ENCODE measurements around the gene CDC40. TPM values are rescaled to one million over a fixed set of nuclear protein-coding genes. Genes with fewer than 3 reads are reported as not detected.

CDC40 gene
- total and polyA plus RNA-seq, 7 donors = 8.5 to 27.7 (median 13.9) TPM

DNA sequence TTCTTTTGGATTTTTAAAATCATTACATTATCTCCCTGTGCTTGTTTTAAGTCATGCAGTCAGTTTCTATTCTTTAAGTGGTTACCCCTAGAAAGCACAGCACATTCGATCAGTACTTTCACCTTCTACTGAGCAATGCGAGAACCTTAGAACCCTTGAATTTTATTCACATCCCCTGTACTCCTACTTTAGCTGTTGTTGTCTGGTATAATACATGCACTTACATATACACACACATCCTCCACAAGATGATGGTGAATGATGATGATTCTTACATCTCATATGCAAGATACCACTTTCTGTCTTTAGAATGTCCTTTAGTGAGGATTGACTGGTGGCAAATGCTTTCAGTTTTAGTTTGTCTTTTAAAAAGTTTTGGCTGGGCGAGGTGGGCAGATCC, 5.7 kb downstream of the CDC40 start:
- TF ChIP-seq, protein P1, sequence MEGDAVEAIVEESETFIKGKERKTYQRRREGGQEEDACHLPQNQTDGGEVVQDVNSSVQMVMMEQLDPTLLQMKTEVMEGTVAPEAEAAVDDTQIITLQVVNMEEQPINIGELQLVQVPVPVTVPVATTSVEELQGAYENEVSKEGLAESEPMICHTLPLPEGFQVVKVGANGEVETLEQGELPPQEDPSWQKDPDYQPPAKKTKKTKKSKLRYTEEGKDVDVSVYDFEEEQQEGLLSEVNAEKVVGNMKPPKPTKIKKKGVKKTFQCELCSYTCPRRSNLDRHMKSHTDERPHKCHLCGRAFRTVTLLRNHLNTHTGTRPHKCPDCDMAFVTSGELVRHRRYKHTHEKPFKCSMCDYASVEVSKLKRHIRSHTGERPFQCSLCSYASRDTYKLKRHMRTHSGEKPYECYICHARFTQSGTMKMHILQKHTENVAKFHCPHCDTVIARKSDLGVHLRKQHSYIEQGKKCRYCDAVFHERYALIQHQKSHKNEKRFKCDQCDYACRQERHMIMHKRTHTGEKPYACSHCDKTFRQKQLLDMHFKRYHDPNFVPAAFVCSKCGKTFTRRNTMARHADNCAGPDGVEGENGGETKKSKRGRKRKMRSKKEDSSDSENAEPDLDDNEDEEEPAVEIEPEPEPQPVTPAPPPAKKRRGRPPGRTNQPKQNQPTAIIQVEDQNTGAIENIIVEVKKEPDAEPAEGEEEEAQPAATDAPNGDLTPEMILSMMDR (IDR thresholded peaks at IDR 0.05) = no peak

DNA sequence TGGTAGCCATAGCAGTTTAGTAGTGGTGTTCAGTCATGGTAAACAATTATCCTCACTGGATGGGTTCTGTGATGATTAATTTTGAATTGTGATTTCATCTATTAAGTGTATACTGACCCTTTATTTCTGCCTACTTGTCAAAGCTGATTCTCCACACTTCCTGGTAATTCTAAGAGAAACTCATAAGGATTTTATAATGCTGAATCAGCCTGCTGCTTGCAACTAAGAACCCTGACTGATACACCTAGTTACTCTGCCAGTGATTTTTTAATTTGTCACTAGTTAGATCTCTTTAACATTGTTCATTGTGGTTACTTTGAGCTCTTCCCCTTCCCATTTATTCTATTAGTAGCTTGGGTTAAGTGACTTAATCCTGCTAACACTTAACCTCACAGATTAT, 8.6 kb downstream of the CDC40 start:
- intact Hi-C loops (cut with DNase I) = no loop called here
- TF ChIP-seq, protein P1 (IDR thresholded peaks at IDR 0.05) = no peak
- Histone ChIP-seq H3K4me1 (peaks cover 14% of the 10 kb centered on the region), H3K36me3 (ENCODE audit: insufficient read depth in 1 of 2, low read depth in 1 of 2) (peaks cover 0 to 8% of the 10 kb centered on the region in 2 donors), H3K9me3 (no peaks in the 10 kb centered on the region), H3K27me3 (ENCODE audit: insufficient read depth in 3 of 3, low read length in 2 of 3) (no peaks in the 10 kb centered on the region), H3K27ac (no peak overlapping the region), H3K4me3 (no peak overlapping the region)
- ATAC-seq = no peak
- no peak for DNase-seq

More for the DNA sequence above, 5.7 kb downstream of the CDC40 start:
- no peaks in the 10 kb centered on the region for H3K9me3 ChIP-seq
- H3K27ac ChIP-seq = no peak overlapping the region
- no peaks in the 10 kb centered on the region for H3K27me3 ChIP-seq (ENCODE audit: insufficient read depth in 3 of 3, low read length in 2 of 3)
- H3K4me1 ChIP-seq = peaks cover 34% of the 10 kb centered on the region
- DNase-seq = no peak
- 89 to 98% (median 91%) methylated on average over 3 of the region's 3 CpGs for WGBS, 3 donors
- no peak overlapping the region for H3K4me3 ChIP-seq
- ATAC-seq = no peak
- H3K36me3 ChIP-seq (ENCODE audit: insufficient read depth in 1 of 2, low read depth in 1 of 2) = no peaks in the 10 kb centered on the region
- intact Hi-C loops (cut with DNase I) = no loop called here

DNA sequence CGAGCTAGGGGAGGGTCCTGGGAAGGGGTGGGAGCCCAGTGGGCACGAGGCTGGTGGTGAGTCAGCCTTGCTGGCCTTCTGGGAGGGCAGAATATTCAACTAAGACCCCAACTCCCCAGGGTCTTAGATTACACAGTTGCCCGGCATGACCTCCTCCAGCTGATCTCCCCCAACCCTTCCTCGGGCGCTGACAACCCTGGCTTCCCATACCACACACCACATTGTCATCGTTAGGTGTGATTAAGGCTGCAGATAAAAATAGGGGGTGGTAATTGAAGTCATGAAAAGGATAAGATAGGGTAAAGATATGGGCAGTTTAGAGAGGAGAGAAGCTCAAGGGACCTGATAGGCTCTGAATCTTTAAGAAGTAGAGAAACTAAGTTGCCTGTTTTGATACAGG, 10.5 kb downstream of the CDC40 start:
- TF ChIP-seq, protein P1 (IDR thresholded peaks at IDR 0.05) = no peak
- intact Hi-C loops (cut with DNase I) = no loop called here
- H3K4me1 ChIP-seq = peaks cover 6% of the 10 kb centered on the region
- no peaks in the 10 kb centered on the region for H3K27me3 ChIP-seq (ENCODE audit: insufficient read depth in 3 of 3, low read length in 2 of 3)
- ATAC-seq (no peak), DNase-seq (no peak)
- 82 to 89% (median 87%) methylated on average over 6 of the region's 6 CpGs for WGBS, 3 donors
- no peak overlapping the region for H3K27ac ChIP-seq
- no peaks in the 10 kb centered on the region for H3K9me3 ChIP-seq
- H3K36me3 ChIP-seq (ENCODE audit: insufficient read depth in 1 of 2, low read depth in 1 of 2) = peaks cover 0 to 15% of the 10 kb centered on the region in 2 donors
- H3K4me3 ChIP-seq = no peak overlapping the region

DNA sequence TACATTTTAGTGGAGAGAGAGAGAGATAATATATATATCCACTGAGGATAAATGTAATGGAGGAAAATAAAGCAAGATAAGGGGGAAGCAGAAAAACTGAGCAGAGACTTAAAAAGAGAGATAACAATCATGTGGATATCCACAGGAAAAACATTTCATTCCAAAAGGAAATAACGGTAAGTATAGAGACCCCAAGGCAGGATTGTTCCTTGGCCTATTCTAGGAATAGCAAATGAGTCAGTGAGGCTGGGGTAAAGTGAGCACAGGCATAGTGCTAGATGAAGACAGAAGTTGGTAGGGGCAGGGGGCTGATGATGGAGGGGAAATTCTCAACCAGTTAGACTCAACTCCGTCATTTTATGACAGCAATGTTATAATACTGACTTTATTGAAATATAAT, 11.2 kb downstream of the CDC40 start:
- Histone ChIP-seq H3K9me3 (no peaks in the 10 kb centered on the region), H3K27ac (no peak overlapping the region), H3K36me3 (ENCODE audit: insufficient read depth in 1 of 2, low read depth in 1 of 2) (peaks cover 0 to 15% of the 10 kb centered on the region in 2 donors), H3K27me3 (ENCODE audit: insufficient read depth in 3 of 3, low read length in 2 of 3) (no peaks in the 10 kb centered on the region), H3K4me3 (no peak overlapping the region), H3K4me1 (peaks cover 6% of the 10 kb centered on the region)
- TF ChIP-seq, protein P1 (IDR thresholded peaks at IDR 0.05) = no peak
- WGBS, 3 donors = 82 to 85% (median 82%) methylated on average over 2 of the region's 2 CpGs
- peak in 1 of 4 donors; percentile 54 for ATAC-seq
- intact Hi-C loops (cut with DNase I) = no loop called here
- no peak for DNase-seq

DNA sequence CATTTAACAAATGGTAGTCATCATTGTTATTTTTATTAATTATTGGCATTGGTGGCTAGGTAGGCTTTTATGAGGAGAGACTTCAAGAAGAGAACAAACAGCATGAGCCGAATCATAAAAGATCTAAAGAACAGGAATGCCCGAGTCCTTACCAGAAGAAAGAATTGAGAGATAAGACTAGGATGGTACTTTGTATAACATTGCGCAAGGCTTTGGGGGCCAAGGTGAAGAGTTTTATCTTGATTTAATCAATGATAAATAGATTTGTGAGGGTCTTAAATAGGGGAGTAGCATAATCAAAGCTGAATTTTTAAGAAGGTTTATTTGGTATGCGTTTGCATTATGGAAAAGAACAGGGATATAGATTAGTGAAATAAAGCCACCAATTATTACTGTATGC, 15.4 kb downstream of the CDC40 start:
- intact Hi-C loops (cut with DNase I) = no loop called here
- WGBS, 3 donors = 92 to 95% (median 94%) methylated on average over 4 of the region's 4 CpGs
- no peak overlapping the region for H3K4me3 ChIP-seq
- peaks cover 6% of the 10 kb centered on the region for H3K4me1 ChIP-seq
- DNase-seq = no peak
- H3K9me3 ChIP-seq = no peaks in the 10 kb centered on the region
- H3K27me3 ChIP-seq (ENCODE audit: insufficient read depth in 3 of 3, low read length in 2 of 3) = no peaks in the 10 kb centered on the region
- no peak overlapping the region for H3K27ac ChIP-seq
- ATAC-seq = no peak
- TF ChIP-seq, protein P1 (IDR thresholded peaks at IDR 0.05) = no peak
- peaks cover 0 to 15% of the 10 kb centered on the region in 2 donors for H3K36me3 ChIP-seq (ENCODE audit: insufficient read depth in 1 of 2, low read depth in 1 of 2)

Data from psoas muscle (tissue), 8 donors.